Measurements from ENCODE around the gene LRRFIP1.

DNA sequence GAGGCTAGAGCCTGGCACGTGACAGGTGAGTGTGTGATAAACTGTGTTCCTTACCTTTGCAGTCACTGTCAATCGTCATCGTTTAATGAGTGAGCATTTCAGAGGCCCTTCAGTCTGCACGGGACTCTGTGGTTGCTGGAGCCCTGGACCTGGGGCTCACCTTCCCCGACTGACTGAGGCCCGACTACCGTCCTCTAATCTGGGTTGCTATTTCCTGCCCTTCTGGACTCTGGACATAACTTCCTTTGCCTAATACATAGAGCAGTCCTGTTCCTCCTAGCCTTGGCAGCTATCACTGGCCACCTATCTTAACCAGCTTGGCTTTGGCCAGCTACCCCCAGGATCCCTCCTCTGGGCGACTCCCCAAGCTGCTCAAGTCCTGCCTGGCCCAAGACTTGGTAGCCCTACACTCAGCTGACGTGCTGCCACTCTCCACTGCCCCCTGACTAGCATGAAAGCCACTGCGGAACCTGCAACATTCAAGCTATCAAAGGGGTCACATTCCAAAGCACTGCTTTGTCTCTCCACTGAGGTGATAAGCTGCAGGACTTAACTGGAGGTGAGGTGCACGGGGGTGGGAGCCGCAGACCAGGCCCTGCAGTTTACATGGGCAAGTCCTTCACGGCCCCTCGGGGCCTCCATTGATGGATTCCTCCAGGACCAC lies 25.8 kb upstream of the LRRFIP1 start:
- no peak for TF ChIP-seq POLR2A (IDR thresholded peaks at IDR 0.05)
- TF ChIP-seq, protein P1, sequence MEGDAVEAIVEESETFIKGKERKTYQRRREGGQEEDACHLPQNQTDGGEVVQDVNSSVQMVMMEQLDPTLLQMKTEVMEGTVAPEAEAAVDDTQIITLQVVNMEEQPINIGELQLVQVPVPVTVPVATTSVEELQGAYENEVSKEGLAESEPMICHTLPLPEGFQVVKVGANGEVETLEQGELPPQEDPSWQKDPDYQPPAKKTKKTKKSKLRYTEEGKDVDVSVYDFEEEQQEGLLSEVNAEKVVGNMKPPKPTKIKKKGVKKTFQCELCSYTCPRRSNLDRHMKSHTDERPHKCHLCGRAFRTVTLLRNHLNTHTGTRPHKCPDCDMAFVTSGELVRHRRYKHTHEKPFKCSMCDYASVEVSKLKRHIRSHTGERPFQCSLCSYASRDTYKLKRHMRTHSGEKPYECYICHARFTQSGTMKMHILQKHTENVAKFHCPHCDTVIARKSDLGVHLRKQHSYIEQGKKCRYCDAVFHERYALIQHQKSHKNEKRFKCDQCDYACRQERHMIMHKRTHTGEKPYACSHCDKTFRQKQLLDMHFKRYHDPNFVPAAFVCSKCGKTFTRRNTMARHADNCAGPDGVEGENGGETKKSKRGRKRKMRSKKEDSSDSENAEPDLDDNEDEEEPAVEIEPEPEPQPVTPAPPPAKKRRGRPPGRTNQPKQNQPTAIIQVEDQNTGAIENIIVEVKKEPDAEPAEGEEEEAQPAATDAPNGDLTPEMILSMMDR (IDR thresholded peaks at IDR 0.05), result no peak

Data from esophagus squamous epithelium (tissue), 4 donors.